ENCODE data around the gene SH2D7.

The SH2D7 gene

DNA sequence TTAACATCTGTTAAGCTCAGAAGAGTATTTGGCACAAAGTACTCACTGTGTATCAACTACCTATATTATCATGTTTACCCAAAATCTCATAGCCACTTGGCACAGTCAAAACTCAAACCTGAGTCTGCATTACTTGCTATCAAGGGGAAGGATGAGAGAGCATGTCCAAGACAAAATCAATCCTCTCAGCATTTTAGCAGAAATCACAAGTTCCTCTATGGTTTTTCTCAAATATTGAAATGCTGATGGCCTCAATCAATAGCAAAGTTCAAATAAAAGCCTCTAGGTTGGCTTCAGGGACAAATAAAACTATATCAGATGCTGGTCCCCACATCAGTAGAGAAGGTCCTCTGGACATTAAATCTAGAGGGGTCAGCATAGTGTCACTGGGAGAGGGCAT is 29.1 kb upstream of the SH2D7 start:
- DNase-seq: no peak

DNA sequence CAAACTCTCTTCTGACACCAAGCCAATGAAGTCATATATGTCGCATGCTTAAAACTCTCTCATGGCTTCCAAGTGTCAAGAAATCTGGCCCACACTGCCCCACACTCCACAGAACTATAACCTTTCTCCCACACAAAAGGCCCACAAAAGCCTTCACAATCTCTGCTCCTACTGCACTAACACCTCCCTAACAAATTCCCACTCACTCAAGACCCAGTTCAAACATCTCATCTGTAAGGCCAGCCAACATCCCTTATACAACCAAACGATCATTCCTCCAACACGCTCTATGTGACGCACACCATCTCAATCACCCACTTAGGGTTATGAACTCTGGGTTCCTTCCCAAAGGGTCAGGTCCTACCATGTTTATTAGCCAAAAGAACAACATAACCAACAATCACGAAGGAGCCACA is 28.4 kb upstream of the SH2D7 start:
- no peak for DNase-seq

DNA sequence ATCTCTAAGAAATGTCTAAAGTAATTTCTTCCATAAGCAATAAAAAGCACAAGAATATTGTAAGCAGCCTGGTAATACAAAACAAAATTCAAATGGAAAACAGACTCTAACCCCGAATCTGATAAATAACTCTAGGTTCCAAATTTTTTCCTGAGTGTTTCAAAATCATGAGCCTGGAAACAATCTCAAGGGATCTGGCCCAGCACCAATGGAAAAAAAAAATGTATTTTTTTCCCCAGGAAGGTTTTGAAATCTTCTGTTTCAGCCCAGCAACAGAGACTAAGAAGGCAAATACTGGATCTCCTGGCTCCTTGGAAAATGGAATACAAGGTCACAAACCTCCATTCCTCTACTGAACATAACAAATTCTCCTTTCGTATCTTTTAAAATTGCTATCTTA is 27.8 kb upstream of the SH2D7 start:
- no peak for DNase-seq

DNA sequence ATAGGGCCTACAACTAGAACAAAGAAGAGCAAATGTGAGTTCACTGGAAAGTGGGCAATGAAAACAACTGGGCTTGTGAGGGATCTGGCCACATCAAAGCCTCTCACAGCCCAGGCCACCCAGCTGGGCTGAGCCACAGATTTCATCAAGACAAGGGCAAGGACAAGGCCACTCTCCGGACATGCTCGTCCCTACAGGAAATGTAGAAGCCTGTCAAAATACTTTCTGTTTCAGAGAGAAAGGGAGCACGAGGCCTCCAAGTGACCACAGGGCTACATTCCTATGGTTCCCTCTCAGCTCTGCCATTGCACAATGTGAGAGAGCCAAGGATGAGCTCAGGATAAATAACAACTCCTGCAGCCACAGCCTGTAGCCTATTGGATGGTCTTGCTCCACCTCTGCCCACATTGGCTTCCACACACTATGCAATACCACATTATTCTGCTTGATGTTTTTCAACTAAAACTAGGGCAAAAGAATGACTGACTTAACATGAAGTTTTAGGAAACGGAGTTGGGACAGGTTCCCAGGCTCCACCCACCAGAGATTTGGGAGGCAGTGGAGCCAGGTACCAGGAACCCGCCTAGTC is 27.0 kb upstream of the SH2D7 start:
- no peak for DNase-seq

DNA sequence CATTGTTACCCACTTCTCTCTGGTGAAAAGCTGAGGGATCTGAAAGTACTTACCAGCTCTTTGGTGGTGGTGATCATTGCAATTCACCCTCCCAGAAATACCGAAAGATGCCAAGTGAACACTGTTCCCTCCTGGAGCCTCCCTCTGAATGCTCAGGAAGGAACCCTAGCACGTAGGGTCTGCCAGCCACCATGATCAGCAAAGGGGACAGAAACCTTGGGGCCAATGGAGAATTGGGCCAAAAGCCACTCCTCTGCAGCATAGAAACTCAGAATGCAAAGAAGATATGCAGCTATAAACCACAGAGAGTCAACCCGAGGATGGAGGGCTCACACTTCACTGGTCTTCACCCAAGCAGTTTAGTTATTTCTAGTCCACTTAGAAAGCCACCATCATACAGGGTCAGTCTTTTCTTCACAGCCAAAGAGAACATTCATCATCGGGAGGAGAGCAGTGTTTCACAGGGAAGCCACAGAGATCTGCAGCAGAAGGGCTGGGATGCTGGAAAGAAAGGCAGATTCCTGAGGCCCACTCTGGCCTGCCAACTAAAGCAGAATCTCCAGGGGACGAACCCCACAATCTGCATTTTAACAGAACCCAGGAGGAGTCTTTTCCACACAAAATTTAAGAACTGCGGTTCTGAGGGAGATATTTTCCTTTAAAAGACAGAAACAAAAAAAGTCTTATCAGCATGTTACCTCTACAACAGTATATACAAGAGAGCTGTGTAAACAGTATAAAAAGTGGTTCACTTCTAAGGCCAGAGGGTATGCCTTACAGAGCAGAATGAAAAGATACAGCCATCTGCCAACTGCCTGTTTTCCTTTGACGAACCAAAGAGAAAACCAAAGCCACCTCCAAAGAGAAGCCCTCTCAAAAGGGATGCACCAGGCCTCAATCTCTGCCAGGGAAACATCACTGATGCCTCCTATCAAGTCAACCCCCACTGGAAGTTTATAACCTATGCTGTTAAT is 26.1 kb upstream of the SH2D7 start:
- no peak for DNase-seq

DNA sequence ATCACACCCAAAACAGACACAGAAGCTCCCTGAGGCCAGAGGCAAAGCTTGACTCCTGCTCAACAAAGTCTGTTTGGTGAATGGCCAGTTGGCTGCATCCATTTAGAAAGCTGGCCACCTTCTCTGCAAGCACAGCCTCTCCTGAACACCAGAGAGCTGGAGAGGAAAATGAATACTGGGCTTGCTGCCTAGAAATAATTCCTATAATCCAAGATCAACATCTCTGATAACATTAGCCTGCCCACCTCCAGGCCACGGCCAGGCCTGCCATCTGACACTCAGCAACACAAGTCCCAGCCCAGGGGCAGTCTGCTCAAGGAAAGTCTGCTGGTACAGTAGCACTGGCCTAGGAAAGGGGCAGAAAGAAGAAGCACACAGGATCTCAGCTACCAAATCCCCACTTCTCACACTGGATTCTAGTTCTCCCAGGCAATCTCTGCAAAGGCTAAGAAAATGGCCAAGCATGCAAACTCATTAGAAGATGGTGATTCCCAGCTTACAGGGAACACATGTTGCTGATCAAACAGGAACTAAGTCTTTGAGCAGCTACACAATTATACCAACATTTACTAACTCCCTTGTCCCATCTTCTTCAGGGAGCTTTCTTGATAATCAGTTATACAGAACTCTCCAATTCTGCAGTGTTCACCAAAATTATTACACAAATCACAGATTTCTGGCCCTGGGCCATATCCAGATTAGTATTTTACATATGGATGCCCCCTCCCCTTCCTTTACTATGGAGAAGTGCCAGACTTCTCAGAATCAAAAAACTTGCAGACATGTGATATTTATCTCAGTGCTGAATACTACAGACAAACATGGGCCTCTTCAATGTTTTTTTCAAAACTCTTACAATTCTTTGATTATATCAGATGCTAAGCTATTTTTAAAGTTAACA is 24.8 kb upstream of the SH2D7 start:
- DNase-seq: no peak

DNA sequence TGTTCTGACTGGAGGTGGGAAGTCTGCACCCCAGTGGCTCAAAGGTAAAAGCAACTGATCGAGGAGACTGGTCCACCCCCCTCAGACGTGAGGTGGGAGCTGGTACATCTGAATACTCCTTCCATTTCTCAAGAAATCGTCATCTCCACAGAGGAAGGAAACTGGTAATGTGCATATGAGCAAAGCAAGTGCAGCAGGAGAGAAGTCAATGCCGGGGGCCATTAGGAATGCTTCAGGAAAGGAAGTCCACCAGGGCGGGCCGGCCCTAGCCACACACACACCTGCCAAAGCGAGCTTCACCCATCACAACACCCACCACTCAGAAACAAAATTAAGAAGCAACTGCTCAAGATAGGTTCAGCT is 23.3 kb upstream of the SH2D7 start:
- no peak for DNase-seq

DNA sequence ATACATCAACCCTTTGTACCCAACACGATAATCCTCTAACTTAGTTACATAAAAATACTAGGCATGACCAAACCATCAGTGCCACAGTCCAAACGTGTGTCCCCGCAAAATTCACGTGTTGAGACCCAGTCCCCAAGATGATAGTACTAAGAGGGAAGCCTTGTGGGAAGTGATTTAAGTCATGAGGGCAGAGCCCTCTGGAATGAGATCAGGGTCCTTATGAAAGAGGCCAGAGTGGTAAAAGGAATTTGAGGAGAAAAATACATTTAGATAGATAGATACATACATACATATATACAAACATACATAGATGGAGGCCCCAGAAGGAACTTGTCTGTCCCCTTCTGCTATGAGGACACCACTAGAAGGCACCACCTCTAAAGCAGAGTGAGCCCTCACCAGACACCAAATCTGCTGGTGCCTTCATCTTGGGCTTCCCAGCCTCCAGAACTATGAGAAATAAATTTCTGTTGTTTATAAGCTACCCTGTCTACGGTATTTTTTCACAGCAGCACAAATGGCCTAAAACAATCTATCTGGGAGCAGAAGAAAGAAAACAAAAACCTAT is 22.8 kb upstream of the SH2D7 start:
- no peak for DNase-seq

DNA sequence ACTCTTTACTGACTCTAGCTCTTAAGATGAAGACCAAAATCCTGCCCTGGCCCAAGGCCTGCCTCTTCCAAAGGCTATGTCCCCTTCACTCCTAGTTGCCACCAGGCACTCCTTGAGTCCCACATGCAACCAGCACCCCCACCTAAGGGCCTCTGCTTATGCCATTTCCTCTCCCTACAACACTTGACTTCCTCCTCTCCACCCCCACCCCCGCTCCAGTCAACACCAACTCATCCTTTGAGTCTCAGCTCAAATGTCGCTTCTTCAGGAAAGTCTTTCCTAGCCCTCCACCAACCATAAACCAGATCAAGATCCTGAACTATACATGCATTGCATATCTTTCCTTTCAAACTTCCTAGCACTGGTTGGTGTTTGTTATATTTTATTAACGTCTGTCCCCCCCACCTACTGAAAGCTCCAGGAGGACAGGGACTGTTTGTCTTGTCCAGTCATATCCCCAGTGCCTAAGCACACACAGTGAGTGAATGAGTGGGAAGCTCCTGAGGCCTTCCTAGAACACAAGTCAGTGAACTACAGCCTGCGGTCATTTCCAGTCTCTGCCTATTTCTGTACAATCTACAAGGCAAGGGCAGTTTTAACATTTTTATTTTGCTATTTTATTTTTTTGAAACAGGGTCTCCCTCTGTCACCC is 22.2 kb upstream of the SH2D7 start:
- no peak for DNase-seq

DNA sequence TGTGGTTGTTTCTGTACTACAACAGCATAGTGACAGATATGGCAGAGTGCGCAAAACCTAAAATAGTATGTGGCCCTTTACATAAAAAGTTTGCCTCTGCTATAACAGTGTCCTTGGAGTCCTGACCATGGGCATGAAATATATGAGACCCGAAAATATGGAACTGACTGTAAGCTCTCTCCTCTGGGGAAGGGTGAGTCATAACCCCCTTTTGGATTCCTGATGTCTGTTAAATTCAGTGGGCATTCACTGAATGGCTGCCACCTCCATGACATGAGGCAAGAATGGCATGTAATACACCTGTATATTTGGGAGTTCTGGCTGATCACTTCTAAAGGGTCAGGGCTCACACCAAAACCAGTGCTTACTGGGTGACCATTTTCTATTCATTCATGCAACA is 21.0 kb upstream of the SH2D7 start:
- DNase-seq: no peak

DNA sequence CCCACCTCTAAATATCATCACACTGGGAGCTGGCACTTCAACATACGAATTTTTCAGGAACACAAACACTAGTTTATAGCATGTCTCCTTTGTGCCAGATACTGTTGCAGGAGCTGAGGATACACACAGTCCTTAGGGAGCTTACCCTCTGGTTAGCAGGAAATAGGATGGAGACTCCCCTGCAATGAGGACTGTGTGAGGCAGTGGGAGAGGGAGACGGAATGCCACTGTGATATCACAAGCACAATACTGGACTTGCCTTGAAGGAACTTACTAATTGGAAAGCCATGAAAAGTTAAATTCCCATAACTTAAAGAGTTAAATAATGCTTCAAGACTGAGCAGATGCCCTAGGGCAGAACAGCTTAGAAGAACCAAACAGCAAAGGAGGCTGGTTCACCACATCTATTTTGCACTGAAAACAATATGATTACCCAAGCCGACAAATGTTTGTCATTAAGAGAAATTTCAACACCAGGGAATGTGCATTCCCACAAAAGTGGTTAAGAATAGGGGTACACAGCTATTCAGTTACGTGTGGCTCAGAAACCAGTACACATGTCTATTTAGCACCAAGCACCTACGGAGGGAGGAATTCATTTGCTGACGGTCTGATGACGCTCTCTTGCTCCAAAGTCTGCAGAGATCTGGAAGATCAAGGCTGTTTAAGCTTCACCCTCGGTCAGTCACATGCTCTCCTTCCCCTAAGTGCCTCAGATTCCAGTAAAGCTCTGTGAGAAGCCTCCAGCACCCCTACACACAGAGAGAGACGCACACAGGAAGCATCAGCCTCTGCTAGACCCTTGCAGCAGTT is 20.1 kb upstream of the SH2D7 start:
- DNase-seq: no peak

DNA sequence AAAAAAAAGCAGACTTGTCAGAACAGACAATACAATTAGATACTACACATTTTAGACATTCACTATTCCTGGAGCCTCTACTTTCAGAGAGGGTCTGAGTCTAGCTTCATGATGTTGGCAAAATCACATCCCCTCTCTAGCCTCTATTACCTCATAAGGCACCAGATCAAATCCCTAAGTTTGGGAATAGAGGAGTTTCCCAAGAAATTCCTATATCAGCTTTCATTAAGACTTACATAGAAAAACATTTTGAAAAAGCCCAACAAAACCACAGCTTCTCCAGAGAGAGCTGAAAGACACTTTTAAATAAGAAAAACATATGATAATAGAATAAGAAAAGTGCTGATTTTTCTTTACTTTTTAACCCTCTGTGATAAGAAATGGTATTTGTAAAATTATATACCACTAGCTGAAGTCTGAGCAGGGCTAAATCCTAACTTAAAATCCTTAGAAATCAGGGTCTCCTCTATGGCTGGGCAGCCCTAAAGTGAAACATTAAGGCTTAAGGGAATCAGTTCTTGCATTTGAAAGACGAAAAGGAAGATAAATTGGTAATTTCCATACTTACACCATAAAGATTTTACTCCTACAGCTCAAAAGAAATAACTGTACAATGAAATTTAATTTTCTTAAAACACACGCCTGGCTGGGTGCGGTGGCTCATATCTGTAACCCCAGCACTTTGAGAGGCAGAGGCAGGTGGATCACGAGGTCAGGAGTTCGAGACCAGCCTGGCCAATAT is 19.1 kb upstream of the SH2D7 start:
- DNase-seq: no peak

DNA sequence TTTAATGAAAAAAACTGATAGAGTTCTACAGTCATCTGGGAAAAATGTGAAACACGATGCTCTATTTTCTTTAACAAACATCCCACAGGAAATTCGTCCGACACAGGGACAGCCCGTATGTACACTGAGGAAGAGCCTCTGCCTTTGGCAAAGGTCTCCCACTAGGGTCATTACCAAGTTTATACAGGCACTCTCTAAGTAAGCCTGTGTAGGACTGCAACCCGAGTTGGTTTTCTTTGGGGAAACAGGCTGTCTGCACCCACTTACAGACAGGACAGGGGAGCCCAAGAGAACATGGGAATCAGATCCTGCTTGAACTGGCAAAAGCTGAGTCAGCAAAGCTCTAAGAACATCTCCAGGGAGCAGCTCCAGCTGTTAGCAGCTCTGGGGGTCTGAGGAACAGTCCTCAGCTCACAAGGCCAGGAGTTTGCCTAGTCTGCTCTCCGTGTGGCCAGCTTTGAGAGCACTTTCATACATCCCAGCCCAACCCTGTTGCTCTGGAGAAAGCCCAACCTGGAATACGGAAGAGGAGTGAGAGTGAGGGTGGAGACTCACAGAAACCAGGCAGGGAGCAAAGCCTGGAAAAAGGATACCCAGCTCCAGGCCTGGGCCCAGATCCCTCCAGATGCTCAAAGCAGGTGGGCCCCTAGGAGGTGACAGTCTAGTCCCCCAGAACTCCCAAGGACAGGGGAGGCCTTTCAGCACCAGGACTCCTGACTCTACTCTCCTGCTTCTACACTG is 16.7 kb upstream of the SH2D7 start:
- DNase-seq: peak; percentile 7

DNA sequence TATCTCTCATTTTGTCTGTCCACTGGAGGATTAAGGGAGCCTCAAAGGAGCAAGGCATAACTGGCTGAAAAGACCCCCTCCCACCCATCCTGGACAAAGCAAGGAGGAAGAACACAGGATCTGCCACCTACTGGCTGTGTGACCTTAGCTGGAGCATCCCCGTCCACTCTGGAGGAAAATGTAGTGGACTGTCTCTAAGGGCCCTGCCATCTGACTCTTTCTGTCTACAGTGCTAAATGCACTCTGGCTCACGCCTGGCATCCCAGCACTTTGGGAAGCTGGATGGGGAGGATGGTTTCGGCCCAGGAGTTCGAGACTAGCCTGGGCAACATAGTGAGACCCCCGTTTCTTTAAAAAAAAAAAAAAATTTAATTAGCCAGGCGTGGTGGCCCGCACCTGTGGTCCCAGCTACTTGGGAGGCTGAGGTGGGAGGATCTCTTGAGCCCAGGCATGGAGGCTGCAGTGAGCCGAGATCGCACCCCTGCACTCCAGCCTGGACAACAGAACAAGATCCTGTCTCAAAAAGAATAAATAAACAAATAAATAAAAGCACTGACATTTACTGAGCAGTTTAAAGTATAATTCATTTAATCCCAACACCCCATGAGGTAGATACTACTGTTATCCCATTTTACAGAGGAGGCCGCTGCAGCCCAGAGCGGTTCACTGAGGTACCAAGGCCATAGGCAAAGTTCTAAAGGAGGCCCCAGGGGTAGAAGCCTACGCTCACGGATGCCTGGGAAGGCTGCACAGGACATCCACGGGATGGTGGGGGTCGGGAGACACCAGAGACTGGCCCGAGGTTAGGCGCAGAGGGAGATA is 15.9 kb upstream of the SH2D7 start:
- no peak for DNase-seq

DNA sequence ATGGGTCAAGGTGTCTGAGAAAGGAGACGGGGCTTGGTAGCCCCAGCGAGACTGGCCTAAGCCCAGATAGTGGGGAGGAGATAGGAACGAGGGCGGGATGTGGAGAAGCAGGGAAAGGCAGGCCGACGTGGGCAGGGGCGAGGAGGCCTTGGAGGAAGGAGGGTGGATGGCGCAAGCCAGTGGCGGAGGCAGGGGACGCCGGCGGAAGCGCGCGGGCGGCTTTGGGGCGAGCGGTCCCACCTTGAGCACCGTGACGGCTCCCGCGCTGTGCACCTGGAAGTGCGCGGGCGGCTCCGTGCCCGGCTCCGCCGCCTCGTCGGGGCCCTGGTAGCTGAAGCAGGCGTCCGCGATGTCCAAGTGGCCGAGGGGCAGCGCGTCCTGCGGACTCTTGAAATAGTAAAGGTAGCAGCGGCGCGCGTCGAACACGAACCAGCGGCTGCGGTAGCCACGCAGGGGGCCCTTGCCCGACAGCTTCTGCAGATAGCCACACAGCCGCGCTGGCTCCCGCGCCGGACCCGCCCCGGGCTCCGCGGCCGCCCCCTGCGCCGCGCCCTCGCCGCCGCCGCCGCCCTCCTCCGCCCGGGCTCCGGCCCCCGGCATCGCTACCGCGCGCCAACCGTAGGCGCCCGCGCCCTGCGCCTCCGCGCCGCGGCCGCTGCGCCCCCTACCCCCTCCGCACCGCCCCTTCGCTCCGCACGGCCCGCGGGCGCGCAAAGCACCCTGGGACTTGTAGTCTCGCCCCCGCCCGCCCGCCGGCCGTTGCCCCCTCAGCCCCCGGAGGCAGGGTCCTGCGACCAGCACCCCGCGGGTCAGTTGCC is 15.1 kb upstream of the SH2D7 start, which contains the start of gene TBC1D2B:
Gene TBC1D2B (minus strand): TSS at position 659 of the 818 bp plus-strand sequence. CDS start 59 bp downstream, at position 600.
- DNase-seq: peak; percentile 22

DNA sequence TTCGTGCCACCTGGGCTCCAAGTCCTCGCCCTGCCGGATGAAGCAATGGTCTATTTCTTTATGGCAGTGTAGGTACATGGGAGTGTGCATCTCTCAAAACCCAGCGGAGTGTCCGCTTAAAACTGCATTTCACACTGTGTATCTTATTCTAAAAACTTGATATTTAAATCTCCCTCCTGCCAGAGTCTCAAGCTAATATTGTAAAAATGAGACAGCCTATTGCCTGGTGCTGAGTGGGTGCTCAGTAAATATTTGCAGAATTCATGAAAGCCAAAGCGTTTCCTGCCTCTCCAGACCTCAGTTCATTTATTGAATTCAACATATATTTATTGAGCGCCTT is 14.5 kb upstream of the SH2D7 start:
- DNase-seq: no peak

DNA sequence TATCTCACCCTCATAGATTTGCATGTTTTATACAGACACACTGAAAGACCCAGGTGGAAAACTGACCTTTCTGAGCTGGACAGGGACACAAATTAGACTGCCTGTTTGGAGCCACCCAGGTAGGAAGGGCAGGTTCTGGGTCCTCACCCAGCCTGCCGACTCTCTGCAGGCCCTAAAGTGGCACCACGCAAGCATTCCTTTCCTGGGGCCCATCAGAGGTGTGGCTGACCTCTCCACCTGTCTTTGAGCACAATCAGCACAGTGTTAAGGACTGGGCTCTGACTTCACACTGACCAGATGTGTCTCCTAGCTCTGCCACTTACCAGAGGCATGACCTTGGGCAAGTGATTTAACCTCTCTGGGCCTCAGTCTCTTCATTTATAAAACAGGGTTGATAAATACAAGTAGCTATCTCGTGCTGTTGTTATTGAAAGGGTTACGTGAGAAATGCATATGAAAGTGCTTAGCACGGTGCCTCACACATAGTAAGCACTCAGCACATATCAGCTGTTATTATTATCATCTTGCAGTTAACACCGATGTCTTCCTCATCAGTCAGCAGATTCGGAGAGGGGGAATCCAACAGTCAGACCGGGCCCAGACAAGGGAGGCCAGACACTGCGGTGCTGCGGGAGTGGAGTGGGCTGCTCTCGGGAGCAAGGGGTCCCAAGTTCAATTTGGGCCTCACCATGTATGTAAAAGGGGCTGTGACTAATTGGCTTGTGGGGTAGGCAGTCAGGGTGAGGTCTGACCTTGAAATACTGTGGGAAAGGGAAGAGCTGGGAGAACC is 12.9 kb upstream of the SH2D7 start:
- no peak for DNase-seq

DNA sequence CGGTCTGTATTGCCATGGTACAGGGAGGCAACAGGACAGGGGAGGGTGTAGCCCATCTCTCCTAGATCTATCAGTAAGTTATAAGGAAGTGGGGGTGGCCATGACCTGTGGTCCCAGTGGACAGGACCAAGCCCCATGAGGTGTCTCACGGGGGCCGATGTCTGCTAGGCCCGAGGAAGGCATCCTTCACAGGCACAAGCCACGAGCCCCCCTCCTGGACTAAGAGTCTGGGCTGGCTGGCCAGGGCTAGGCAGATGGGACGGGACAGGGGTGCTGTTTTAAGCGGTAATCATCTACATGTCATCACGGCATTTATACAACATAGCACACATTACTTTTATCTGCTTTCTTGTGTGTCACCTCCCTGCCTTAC is 12.3 kb upstream of the SH2D7 start:
- DNase-seq: no peak
